Raji (cell line): ENCODE measurements around the gene FNDC10.

Experiments used
- POLR2A ChIP-seq: IDR thresholded peaks from 2 replicates; pipeline ENCODE4 v1.6.1; 2011; ENCODE audit warnings: low read depth, low read length, control low read depth; ENCODE audit not compliant: insufficient read depth

The FNDC10 gene

DNA sequence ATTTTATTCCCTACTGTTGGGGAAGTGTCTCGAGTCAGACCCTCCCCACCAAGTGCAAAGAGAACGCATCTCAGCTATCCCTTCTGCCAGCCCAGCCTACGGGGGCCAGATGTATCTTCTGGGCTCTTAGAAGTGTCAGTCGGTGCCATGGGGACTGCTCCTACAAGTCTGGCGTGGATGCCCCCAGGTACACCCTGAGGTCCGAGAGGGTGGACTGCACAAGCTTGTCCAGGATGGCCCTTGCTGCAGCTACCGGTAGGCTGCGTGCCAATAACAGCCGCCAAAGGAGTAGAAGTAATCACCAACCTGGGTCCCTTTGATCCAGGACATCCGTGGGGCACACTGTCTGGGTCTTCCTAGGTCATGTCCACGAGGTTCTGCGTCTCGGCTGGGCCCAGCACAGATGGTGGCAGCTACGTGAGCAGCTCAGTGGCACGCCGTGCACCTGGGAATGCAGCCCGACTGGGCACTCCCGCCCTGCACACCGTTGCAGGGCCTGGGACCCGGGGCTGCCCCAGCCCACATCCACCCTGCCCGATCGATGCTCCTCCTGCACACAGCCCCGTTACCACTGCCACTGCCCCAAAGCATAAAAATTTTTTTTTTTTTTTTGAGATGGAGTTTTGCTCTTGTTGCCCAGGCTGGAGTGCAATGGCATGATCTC lies 16.5 kb downstream of the FNDC10 start:
- TF ChIP-seq POLR2A = no peak

DNA sequence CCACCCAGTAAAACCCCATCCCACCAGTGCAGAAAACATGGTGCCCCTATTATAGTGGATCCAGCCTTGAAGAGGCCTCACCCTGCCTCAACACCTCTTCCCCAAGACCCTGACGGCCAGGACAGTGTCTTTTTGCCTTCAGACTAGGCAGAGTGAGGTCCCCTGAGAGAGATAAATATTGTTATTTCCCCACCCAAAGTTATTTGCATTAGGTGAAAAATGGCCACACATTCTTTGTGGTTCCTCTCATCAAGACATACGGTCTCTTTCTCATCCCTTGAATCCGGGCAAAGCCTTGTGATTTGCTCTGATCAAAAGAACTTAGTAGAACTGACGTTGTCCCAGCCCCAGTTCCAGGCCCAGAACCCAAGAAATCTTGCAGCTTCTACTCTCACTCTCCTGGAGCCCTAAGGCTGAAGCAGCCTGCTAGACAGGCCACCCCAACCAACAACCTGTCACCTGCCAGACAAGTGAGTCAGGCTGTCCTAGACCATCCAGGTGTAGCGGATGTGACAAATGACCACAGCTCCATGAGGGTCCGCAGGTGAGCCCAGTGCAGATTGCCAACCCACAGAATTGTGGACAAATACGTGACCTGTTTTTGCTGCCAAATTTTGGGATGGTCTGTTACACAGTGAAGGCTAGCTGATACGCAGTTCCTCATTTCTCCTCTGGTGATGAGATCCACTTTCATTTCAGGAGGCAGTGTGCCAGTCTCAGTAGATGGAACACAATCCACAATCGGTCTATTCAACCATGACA lies 17.2 kb downstream of the FNDC10 start:
- TF ChIP-seq POLR2A = no peak

DNA sequence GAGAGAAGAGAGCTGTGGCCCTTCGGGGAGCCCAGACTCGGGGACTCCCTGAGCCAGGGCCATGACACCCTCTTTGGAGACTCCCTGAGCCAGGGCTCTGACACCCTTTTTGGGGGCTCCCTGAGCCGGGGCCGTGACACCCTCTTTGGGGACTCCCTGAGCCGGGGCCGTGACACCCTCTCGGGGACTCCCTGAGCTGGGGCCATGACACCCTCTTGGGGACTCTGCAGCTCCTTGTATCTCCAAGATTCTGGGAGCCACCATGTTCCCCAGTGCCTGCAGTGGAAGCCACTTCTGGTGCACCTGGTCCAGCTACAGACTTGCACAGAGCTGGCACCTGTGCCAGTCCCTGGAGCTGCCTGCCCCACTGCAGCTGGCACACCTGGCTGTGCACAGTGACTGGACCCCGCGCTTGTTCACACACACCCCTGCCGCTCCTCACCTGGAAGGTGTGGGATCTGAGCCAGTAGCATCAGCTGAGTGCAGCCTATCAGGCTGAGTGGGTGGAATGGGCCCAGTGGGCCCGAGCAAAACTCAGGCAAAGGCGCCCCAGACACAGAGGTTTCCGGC lies 21.5 kb downstream of the FNDC10 start:
- TF ChIP-seq POLR2A = no peak

DNA sequence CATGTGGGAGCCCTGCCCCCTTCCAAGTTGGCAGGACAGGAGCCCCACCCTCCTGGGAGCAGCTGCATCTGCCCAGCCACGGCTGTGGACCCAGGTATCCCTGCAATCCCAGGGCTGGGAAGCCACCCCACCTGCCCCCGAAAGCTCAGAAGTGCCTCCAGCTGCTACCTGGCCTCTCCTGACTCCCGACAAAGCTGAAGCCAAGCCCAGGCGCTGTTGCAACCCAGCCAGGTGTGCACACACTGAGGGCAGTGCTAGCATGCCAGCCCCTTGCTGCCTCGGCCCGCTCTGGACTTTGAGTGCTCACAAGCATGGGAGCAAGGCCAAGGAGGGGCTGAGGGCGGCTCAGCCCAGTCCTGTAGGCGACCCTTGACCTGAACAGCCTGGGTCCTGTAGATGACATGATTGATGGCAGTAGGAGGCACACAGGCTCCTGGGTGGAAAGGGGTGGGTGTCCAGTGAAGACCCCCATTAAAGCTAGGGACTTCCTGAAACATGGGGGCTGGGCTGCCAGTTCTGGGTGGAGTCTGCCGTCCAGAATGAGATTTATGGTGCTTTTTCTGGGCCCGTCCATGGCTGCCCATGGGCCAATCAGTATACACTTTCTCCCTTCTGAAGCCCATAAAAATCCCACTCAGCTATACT lies 22.4 kb downstream of the FNDC10 start:
- no peak for TF ChIP-seq POLR2A

DNA sequence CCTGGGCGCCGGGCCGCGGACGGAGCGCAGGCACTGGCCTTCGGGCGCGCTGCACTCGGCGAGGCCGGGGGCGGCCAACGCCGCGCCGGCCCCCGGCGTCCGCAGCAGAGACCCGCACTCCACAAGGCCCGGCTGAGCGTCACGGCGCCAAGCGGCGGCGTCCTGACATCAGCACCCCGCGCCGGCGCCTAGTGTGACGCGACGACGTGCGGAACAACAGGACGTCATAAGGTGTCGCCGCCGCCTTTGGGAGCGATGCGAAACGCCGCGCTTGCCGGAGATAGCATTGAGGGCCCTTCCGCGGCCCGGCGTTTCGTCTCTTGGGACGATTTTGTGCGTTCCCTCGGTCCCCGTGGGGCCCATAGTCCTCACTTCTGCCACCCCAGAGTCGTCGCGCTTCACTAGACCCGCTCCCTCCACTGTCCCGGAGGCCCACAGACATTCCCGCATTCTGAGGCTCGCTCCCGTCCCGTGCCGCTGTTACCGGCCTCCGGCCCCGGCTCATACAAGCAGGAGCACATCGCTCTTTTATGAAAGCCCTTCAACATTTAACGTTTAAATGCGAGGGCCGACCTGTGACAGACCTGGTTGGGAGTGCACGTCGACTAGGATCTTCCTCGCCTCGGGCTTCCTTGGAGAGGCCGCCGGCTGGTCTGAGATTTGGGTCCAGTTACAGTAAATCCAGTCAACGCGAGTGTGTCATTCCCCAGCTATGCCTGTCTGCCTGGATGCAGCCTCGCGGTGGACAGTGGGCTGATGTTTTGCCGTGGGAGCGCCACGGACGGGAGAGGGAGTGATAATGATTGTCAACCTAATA lies 25.0 kb downstream of the FNDC10 start, which contains the start of gene SSU72:
Gene SSU72 (minus strand): TSS at position 143 of the 817 bp plus-strand sequence. CDS start 306 bp downstream, outside the sequence.
- TF ChIP-seq POLR2A = peak; percentile 96

DNA sequence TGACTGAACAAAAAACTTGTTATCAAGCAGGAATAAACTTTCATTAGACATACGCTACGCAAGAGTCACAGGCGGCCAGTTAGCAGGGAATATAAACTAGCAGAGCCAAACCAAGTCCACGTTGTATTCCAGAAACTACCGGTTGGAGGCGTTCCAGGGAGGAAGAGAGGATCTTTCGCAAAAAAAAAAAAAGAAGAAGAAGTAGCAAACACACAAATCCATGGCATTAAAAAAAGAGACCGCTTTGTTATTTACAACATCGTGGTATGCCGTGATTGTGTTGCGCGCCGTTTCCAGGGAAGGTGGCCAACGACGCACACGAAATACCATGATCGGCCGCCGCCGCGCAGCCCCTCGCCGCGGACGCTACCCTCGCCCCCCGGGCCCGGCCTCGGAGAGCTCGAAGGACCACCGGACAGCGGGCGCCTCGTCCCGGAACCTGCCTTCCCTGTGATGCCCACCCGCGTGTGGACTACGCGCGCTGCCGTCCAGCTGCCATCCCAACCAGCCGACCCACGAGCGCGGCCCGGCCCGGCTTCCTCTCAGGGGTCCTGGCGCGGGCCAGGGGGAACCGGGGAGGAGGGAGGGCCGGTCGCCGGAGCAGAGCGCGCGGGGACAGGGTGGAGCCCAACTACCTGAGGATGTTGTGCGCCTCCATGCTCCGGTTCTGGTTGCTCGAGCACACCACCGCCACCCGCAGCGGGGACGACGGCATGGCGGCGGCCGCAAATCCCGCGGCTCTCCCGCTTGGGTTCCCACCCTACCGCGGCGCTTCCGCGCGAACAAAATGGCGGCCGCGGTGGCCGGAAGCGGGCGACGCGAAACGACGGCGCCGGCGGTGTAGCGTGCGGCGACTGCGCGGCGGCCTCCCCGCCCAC lies 25.9 kb downstream of the FNDC10 start:
- no peak for TF ChIP-seq POLR2A

DNA sequence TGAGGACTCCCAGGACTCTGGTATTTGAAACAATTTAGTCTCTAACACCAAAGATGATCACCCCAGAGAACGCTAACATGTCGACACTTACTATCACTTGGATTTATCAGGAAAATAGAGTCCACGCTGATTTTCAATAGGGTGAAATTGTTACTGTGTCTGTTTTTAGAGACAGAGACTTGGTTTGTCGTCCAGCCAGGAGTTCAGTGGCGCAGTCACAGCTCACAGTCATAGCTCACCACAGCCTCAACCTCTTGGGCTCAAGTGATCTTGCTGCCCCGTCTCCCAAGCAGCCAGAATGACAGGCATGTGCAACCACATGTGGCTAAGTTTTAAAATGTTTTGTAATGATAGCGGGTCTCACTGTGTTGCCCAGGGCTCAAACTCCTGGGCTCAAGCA lies 30.6 kb downstream of the FNDC10 start:
- no peak for TF ChIP-seq POLR2A

DNA sequence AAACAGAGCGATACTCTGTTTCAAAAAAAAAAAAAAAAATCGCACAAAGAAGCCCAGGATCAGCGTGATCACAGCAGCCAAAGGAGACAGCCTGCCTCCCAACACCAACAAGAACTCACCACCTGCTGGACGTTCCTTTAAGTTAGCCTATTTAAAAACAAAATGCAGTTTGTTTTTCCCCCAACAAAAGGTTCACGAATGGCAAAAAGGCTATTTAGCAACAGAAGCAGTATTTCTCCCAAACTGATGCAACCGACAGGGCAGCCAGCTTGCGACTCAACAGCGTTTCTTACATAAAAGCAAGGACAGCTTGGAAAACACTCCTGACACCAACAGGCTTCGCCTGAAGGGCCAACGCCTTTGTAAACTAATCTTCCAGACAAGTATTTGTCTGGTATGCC lies 32.0 kb downstream of the FNDC10 start:
- no peak for TF ChIP-seq POLR2A

DNA sequence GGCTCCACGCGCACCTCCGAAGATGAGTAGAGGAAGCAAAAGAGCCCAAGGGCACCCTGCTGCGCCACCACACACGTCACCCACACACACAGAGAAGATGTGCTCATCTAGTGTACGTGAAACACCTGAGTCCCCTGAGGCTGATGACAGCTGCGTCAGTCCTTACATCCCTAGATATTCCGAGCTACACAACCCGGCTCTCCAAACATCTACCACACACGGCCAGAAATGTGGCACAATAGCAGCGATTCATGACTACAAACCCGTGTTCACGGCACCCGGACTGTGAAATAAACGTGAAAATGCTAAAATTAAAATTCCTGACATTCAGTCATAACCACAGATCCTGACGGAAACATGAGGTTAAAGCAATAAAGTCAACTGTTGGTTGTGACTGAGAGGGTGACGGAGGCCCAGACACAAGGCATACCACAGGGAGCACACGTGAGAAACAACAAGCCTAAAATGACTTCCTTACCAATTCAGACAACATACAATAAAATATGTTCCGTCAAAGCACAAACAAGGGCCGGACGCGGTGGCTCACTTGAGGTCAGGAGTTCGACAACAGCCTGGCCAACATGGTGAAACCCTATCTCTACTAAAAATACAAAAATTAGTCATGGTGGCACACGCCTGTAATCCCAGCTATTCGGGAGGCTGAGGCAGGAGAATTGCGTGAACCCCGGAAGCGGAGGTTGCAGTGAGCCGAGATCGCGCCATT lies 32.6 kb downstream of the FNDC10 start:
- no peak for TF ChIP-seq POLR2A

DNA sequence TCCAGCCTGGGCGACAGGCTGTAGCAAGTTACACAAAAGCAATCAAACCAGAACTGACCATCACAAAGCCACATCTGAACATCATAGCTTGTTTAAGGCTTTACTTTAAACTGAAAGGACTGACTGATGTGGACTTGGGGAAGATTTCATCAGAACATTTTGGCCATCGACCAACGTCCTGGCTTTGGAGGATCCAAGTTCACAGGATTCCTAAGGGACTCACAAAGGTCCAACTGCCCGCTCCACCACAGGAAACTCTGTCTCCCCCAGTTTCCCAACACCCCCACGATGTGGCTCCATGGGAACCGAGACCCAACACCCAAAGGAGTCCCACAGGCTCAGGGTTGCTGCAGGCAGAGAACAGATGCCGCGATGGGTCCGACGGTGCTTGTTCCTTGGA lies 34.6 kb downstream of the FNDC10 start:
- no peak for TF ChIP-seq POLR2A

DNA sequence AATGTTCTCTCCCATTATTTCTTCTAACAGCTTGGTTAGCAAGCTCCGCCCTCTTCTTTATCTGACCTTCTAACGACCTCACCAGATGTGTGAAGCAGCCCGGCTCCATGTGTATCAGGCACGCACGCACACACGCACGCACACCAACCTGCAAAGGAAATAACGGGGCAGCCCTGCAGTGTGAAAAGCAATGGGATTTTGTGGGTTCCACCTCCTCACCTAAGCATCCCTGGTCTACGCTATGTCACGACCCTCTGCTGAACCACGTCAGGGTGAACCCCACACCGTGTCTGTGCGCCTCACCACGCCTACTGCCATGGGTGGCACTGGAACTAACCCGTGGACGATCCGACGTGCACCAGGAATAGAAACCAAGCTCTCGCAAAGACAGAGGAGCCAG lies 35.7 kb downstream of the FNDC10 start:
- no peak for TF ChIP-seq POLR2A

DNA sequence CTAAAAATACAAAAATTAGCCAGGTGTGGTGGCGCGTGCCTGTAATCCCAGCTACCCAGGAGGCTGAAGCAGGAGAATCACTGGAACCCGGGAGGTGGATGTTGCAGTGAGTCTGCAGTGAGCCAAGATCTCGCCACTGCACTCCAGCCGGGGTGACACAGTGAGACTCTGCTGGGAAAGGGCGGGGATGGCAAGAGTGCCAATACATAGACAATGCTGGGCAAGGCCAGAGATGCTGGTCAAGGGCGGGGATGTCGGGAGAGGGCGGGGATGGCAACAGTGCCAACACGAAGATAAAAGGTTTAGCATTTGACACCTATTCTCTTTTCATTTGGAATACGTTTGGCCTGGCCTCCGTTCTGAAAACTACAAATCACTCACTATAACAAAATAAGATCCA lies 36.2 kb downstream of the FNDC10 start:
- no peak for TF ChIP-seq POLR2A

DNA sequence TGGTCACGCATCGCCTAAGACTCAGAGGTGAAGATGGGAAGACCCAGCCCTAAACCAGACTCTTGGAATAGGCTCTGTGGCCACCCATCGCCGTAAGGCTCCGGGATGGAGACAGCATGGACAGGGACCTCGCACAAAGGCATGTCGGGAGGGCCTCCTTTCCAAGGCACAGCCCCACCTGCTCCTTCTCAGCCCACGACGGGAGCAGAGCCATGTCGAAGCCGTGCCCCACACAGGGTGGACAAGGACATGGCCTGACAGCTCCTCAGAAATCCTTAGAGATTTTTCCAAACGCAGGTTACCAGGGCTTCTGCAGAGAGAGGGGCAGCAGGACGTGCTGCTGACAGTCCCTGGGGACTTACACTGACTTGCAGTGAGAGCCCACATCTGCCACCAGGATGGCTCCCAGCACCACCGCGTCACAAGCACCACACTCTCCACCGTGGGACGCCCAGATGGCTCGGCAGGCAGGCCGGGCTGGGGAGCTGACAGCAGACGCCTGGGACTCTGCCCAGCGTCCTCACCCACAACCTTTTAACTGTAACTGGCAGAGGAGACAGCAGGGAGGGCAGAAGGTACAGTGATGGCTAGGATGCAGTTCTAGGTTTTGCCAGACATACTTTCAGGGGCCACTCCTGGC lies 37.3 kb downstream of the FNDC10 start:
- no peak for TF ChIP-seq POLR2A
